Measurements from ENCODE around the gene WDR38. TPM values are rescaled to one million over a fixed set of nuclear protein-coding genes. Genes with fewer than 3 reads are reported as not detected.

WDR38 gene
- total and polyA plus RNA-seq, 2 of the 13 experiments (the other 11 are each of a cell fraction or from before 2014, with no cell fraction given) = not detected

GRCh38 chr9:124859803-124860581, 6.7 kb downstream of the WDR38 start:
- no peak for FAIRE-seq
- intact Hi-C loops (cut with micrococcal nuclease; ENCODE audit: unreplicated experiment) = loop anchor here (10.0 kb wide), 1 partner anchor 285 kb away; the partner anchor contains the start of gene SCAI
- in situ Hi-C loops (cut with HindIII; ENCODE audit: extremely low pct_ligation_motif_present, low pct_unique_long_range_greater_than_20kb) = no loop called here

More at GRCh38 chr9:124859803-124860581, 6.7 kb downstream of the WDR38 start:
- Histone ChIP-seq H2AFZ (ENCODE audit: low read length) (no peak overlapping the region), H3K4me1 (ENCODE audit: insufficient read depth, low read length) (peaks cover 47% of the 10 kb centered on the region), H4K20me1 (ENCODE audit: insufficient read depth, low read length) (peaks cover 43% of the 10 kb centered on the region), H3K79me2 (ENCODE audit: insufficient read depth, low read length) (peaks cover 29% of the 10 kb centered on the region), H3K27ac (ENCODE audit: extremely low read length, insufficient read depth, low read length) (peak overlapping the region; percentile 12), H3K9me3 (ENCODE audit: low read length) (no peaks in the 10 kb centered on the region), H3K4me2 (ENCODE audit: low read depth, low read length) (peak overlapping the region; percentile 98), H3K9ac (ENCODE audit: insufficient read depth, low read depth, low read length) (peak overlapping the region; percentile 96), H3K4me3 (replicated peaks in 1 of 3; ENCODE audit: insufficient read depth in 1 of 3, low read depth in 2 of 3, low read length in 3 of 3) (peak overlapping the region; percentile 89 to 97 (median 91)), H3K27me3 (ENCODE audit: control insufficient read depth in 1 of 2, insufficient read depth in 2 of 2, low read length in 2 of 2) (no peaks in the 10 kb centered on the region; a peak in 1 of 5 replicates), H3K36me3 (replicated peaks in 1 of 2; ENCODE audit: control insufficient read depth in 1 of 2, insufficient read depth in 2 of 2, low read length in 2 of 2) (peaks cover 17 to 37% of the 10 kb centered on the region in 2 experiments)
- no TSS peak for BruUV-seq (replicated peaks)
- ATAC-seq = no peak
- POLR2A ChIA-PET = interaction anchor here (1.2 to 4.1 kb wide), 4 partner anchors 8 to 89 kb away, joined by 3 to 26 read pairs (median 10); partner anchors contain the start of genes NR6A1 and WDR38
- WGBS (ENCODE audit: low lambda C conversion rate) = 68% methylated on average over 6 of the region's 10 CpGs
- TF ChIP-seq PRDM10 (CRISPR knock-in tag; IDR thresholded peaks at IDR 0.05; ENCODE audit: low read depth) (no peak), HNRNPH1 (optimal IDR thresholded peaks at IDR 0.05; ENCODE audit: low read depth, low read length) (no peak), AKAP8 (CRISPR knock-in tag; IDR thresholded peaks at IDR 0.05) (0 out of 2 replicates have a peak, but pooled peaks have one; percentile 0), ZFP91 (CRISPR knock-in tag; IDR thresholded peaks at IDR 0.05; ENCODE audit: borderline replicate concordance) (no peak), ZNF891 (CRISPR knock-in tag; IDR thresholded peaks at IDR 0.05) (0 out of 2 replicates have a peak, but pooled peaks have one; percentile 3)
- TF ChIP-seq, protein P1, sequence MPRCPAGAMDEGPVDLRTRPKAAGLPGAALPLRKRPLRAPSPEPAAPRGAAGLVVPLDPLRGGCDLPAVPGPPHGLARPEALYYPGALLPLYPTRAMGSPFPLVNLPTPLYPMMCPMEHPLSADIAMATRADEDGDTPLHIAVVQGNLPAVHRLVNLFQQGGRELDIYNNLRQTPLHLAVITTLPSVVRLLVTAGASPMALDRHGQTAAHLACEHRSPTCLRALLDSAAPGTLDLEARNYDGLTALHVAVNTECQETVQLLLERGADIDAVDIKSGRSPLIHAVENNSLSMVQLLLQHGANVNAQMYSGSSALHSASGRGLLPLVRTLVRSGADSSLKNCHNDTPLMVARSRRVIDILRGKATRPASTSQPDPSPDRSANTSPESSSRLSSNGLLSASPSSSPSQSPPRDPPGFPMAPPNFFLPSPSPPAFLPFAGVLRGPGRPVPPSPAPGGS (CRISPR knock-in tag; IDR thresholded peaks at IDR 0.05) = peak; percentile 28; the same call in 1 of the 2 replicates
- DNase-seq (ENCODE audit: low spot score) = no peak
- CTCF ChIA-PET (ENCODE audit: low intra/inter-chr PET ratio, low total read pairs) = no interaction called here
